HepG2 (cell line): ENCODE results near the gene TBC1D22A. TPM values are rescaled to one million over a fixed set of nuclear protein-coding genes. Genes with fewer than 3 reads are reported as not detected.

Source experiments
- ATAC-seq: fragments of 200-7000 bp; cut with Tn5 transposase; 3 replicates; pipeline ENCODE4 v1.9.1; 2020; ENCODE audit warnings: mild to moderate bottlenecking, moderate library complexity
- BruUV-seq: library from RNA; stranded (reverse); fragments of 400-500 nt; replicated peaks from 2 replicates; lab custom pipeline; 2021; lab: Mats Ljungman, UMichigan
- CTCF ChIA-PET: fragments of 300-600 bp; formaldehyde crosslinking; extraction: SDS; loops from one replicate; lab custom pipeline; 2021; ENCODE audit warnings: low total read pairs, inconsistent platforms, low intra/inter-chr PET ratio; lab: Yijun Ruan, JAX
- POLR2A ChIA-PET: fragments of 350-600 bp; sonication (Branson Sonifier 250); formaldehyde crosslinking; loops from one replicate; lab custom pipeline; 2020; ENCODE audit warnings: antibody characterized with exemption, inconsistent platforms; lab: Yijun Ruan, JAX
- DNase-seq: peaks from one replicate; pipeline ENCODE4 v3.0.0-alpha.2; 2015; ENCODE audit warnings: low spot score
- FAIRE-seq: peaks from 3 replicates; lab custom pipeline; 2011; peaks lifted over from hg19 to GRCh38; lab: Jason Lieb, UNC
- H2AFZ ChIP-seq: one replicate; pipeline ENCODE4 v1.6.1; 2011; ENCODE audit warnings: low read length, inconsistent platforms
- H3K27ac ChIP-seq: fragments of 300-600 bp; 3 replicates; pipeline ENCODE4 v1.8.0; 2011; ENCODE audit warnings: mixed run types, mild to moderate bottlenecking, mixed read lengths, low read length, inconsistent platforms; ENCODE audit not compliant: insufficient read depth; ENCODE audit errors: extremely low read length
- H3K27me3 ChIP-seq, 2 experiments: fragments of 200-600 bp in 1 of 2; 2 replicates in 1 of 2; 3 replicates in 1 of 2; pipeline versions ENCODE4 v1.6.0 to v1.8.0; 2011; ENCODE audit warnings: low read length in 2 of 2, mild to moderate bottlenecking in 2 of 2, moderate library complexity in 2 of 2, inconsistent platforms in 1 of 2; ENCODE audit not compliant: insufficient read depth in 2 of 2, control insufficient read depth in 1 of 2
- H3K36me3 ChIP-seq, 2 experiments: fragments of 200-600 bp in 1 of 2; replicated peaks in 1 of 2; 2 replicates in 1 of 2; 3 replicates in 1 of 2; pipeline versions ENCODE4 v1.5.1 to v1.8.0; 2011; ENCODE audit warnings: low read length in 2 of 2, inconsistent platforms in 1 of 2; ENCODE audit not compliant: insufficient read depth in 2 of 2, control insufficient read depth in 1 of 2
- H3K4me1 ChIP-seq: 2 replicates; pipeline ENCODE4 v1.5.1; 2012; ENCODE audit warnings: low read length, inconsistent platforms; ENCODE audit not compliant: insufficient read depth
- H3K4me2 ChIP-seq: 2 replicates; pipeline ENCODE4 v1.6.0; 2011; ENCODE audit warnings: low read depth, low read length, inconsistent platforms
- H3K4me3 ChIP-seq, 3 experiments: fragments of 200-600 bp in 1 of 3; sonication (generic), shearing (Covaris generic) in 1 of 3; replicated peaks in 1 of 3; 2 replicates each; pipeline ENCODE4 v1.5.1; 2011 to 2016; ENCODE audit warnings: low read length in 3 of 3, inconsistent platforms in 2 of 3, low read depth in 2 of 3, mild to moderate bottlenecking in 2 of 3, control low read depth in 1 of 3, mixed read lengths in 1 of 3; ENCODE audit not compliant: insufficient read depth in 1 of 3
- H3K79me2 ChIP-seq: one replicate; pipeline ENCODE4 v1.6.1; 2011; ENCODE audit warnings: low read length, inconsistent platforms; ENCODE audit not compliant: insufficient read depth
- H3K9ac ChIP-seq: 2 replicates; pipeline ENCODE4 v1.6.0; 2011; ENCODE audit warnings: mild to moderate bottlenecking, low read depth, low read length, inconsistent platforms; ENCODE audit not compliant: insufficient read depth
- H3K9me3 ChIP-seq: 2 replicates; pipeline ENCODE4 v1.5.1; 2012; ENCODE audit warnings: mild to moderate bottlenecking, low read length
- H4K20me1 ChIP-seq: 2 replicates; pipeline ENCODE4 v1.6.0; 2011; ENCODE audit warnings: inconsistent platforms, mild to moderate bottlenecking, low read length, moderate library complexity; ENCODE audit not compliant: insufficient read depth
- AGO2 ChIP-seq: fragments of 200-400 bp; formaldehyde crosslinking; optimal IDR thresholded peaks from 2 replicates; pipeline ENCODE3; 2017; ENCODE audit warnings: mild to moderate bottlenecking, low read depth, low read length, moderate library complexity
- ATAD3A ChIP-seq: sonication (generic); formaldehyde crosslinking; IDR thresholded peaks from 2 replicates; pipeline ENCODE4 v1.4.0; 2020; ENCODE audit warnings: missing genetic modification reagents
- BATF2 ChIP-seq: sonication (generic); formaldehyde crosslinking; IDR thresholded peaks from 2 replicates; pipeline ENCODE4 v1.8.0; 2022; ENCODE audit warnings: mild to moderate bottlenecking, missing genetic modification reagents, moderate library complexity
- BHLHE40 ChIP-seq: IDR thresholded peaks from 2 replicates; pipeline ENCODE4 v1.6.1; 2011; ENCODE audit warnings: low read length, improper control_type of control experiment
- BRF2 ChIP-seq: sonication (generic); formaldehyde crosslinking; IDR thresholded peaks from 2 replicates; pipeline ENCODE4 v1.8.1; 2022; ENCODE audit warnings: mild to moderate bottlenecking, missing genetic modification reagents
- CSRNP1 ChIP-seq: sonication (generic); formaldehyde crosslinking; IDR thresholded peaks from 2 replicates; pipeline ENCODE4 v1.8.1; 2023; ENCODE audit warnings: mild to moderate bottlenecking, missing genetic modification reagents
- HMG20A ChIP-seq: IDR thresholded peaks from 2 replicates; pipeline ENCODE4 v1.6.1; 2016; ENCODE audit warnings: borderline replicate concordance
- MYC ChIP-seq: sonication (generic); formaldehyde crosslinking; IDR thresholded peaks from 2 replicates; pipeline ENCODE4 v1.9.0; 2021; ENCODE audit warnings: missing genetic modification reagents, borderline replicate concordance
- RFXANK ChIP-seq: IDR thresholded peaks from 2 replicates; pipeline ENCODE4 v1.6.1; 2016
- SMAD9 ChIP-seq: sonication (generic); formaldehyde crosslinking; IDR thresholded peaks from 2 replicates; pipeline ENCODE4 v1.5.1; 2020; ENCODE audit warnings: mild to moderate bottlenecking, missing genetic modification reagents
- TIGD3 ChIP-seq: sonication (generic); formaldehyde crosslinking; IDR thresholded peaks from 2 replicates; pipeline ENCODE4 v1.5.1; 2020; ENCODE audit warnings: mild to moderate bottlenecking, missing genetic modification reagents, borderline replicate concordance
- TOE1 ChIP-seq: sonication (generic); formaldehyde crosslinking; IDR thresholded peaks from 2 replicates; pipeline ENCODE4 v1.4.0; 2020; ENCODE audit warnings: mild to moderate bottlenecking, missing genetic modification reagents
- U2AF2 ChIP-seq: fragments of 200-400 bp; formaldehyde crosslinking; IDR thresholded peaks from 2 replicates; pipeline ENCODE4 v1.6.1; 2017; ENCODE audit warnings: low read depth, mild to moderate bottlenecking, low read length
- ZFYVE20 ChIP-seq: sonication (generic); formaldehyde crosslinking; IDR thresholded peaks from 2 replicates; pipeline ENCODE4 v1.8.0; 2023; ENCODE audit warnings: low read depth, mild to moderate bottlenecking, moderate library complexity, missing genetic modification reagents, borderline replicate concordance
- ZNF280D ChIP-seq: sonication (generic); formaldehyde crosslinking; IDR thresholded peaks from 2 replicates; pipeline ENCODE4 v1.5.1; 2020; ENCODE audit warnings: mild to moderate bottlenecking, missing genetic modification reagents
- ZNF468 ChIP-seq: sonication (generic); formaldehyde crosslinking; IDR thresholded peaks from 2 replicates; pipeline ENCODE4 v1.8.0; 2022; ENCODE audit warnings: mild to moderate bottlenecking, moderate library complexity, missing genetic modification reagents
- ZNF619 ChIP-seq: sonication (generic); formaldehyde crosslinking; IDR thresholded peaks from 2 replicates; pipeline ENCODE4 v1.4.0; 2020; ENCODE audit warnings: mild to moderate bottlenecking, missing genetic modification reagents
- ZNF782 ChIP-seq: sonication (generic); formaldehyde crosslinking; IDR thresholded peaks from 2 replicates; pipeline ENCODE4 v1.4.0; 2020; ENCODE audit warnings: missing genetic modification reagents, mild to moderate bottlenecking, borderline replicate concordance
- WGBS: methylation state at CpG from one replicate; pipeline ENCODE4 v1.1.6; 2017; ENCODE audit warnings: low lambda C conversion rate; 5-methylcytosine and 5-hydroxymethylcytosine counted together
- in situ Hi-C: cut with HindIII; loops from 2 replicates; pipeline ENCODE4 v1.10.0; 2017; ENCODE audit warnings: low pct_unique_long_range_greater_than_20kb; ENCODE audit not compliant: extremely low pct_ligation_motif_present
- intact Hi-C: fragments of 100-400 bp; cut with micrococcal nuclease; formaldehyde crosslinking; loops from one replicate; pipeline ENCODE4 v1.10.0; 2022; ENCODE audit not compliant: unreplicated experiment
- polyA plus RNA-seq, 8 experiments: library from polyadenylated mRNA; depleted of rRNA in 3 of 8; stranded (reverse) in 7 of 8; unstranded in 1 of 8; fragments of >200 nt; fragmentation: Illumina TruSeq in 4 of 8; extraction: Trizol in 4 of 8; gene quantifications; 2 replicates each; pipeline versions ENCODE4 v1.2.1 to v1.2.3, GENCODE V29; 2011 to 2016; ENCODE audit warnings: low read depth in 4 of 8, missing spikeins in 1 of 8, mixed read lengths in 1 of 8; ENCODE audit not compliant: insufficient read depth in 1 of 8
- total RNA-seq, 5 experiments: library from RNA; depleted of rRNA; stranded (reverse); fragments of >200 nt; fragmentation: Illumina TruSeq; extraction: Trizol; gene quantifications; 2 replicates each; pipeline ENCODE4 v1.2.3, GENCODE V29; 2016; ENCODE audit warnings: low read depth in 1 of 5

Gene TBC1D22A
- total and polyA plus RNA-seq, 2 of the 13 experiments (the other 11 are each of a cell fraction or from before 2014, with no cell fraction given): 17.3 to 18.0 TPM

- in situ Hi-C loops (no loop called here), intact Hi-C loops (no loop called here)
- ATAC-seq: no peak
- Histone ChIP-seq H3K9ac (no peak overlapping the region), H3K4me1 (peaks cover 3% of the 10 kb centered on the region), H3K4me2 (no peak overlapping the region), H3K4me3 (no peak overlapping the region), H3K79me2 (peaks cover 21% of the 10 kb centered on the region), H3K9me3 (no peaks in the 10 kb centered on the region), H4K20me1 (no peaks in the 10 kb centered on the region), H3K27me3 (no peaks in the 10 kb centered on the region), H3K36me3 (peaks cover 31 to 38% of the 10 kb centered on the region in 2 experiments; a peak in 4 of 5 replicates), H2AFZ (no peak overlapping the region), H3K27ac (no peak overlapping the region)
- no TSS peak for BruUV-seq
- WGBS: 100% methylated on average over 1 of the region's 8 CpGs
- ChIA-PET CTCF (no interaction called here), POLR2A (no interaction called here)
- no peak for DNase-seq
- TF ChIP-seq AGO2 (no peak), ATAD3A (CRISPR knock-in tag) (no peak), TOE1 (no peak), CSRNP1 (CRISPR knock-in tag) (no peak), MYC (CRISPR knock-in tag) (no peak), ZFYVE20 (CRISPR knock-in tag) (no peak), HMG20A (no peak), ZNF280D (CRISPR knock-in tag) (no peak), U2AF2 (no peak), TIGD3 (CRISPR knock-in tag) (no peak), BRF2 (CRISPR knock-in tag) (no peak), ZNF468 (CRISPR knock-in tag) (no peak), RFXANK (CRISPR knock-in tag) (no peak), ZNF782 (CRISPR knock-in tag) (no peak), SMAD9 (CRISPR knock-in tag) (no peak), BHLHE40 (no peak), ZNF619 (no peak), BATF2 (CRISPR knock-in tag) (no peak)
- FAIRE-seq: no peak
Measured at GRCh38 chr22:46792841-46793261, 30.4 kb downstream of the TBC1D22A start.
